ENCODE measurements around the gene CPSF2.

Gene CPSF2

GRCh38 chr14:92121670-92122350 is at the start of gene CPSF2, which contains the start of gene NDUFB1:
TSS of gene CPSF2 (plus strand) at chr14:92121969. CDS start at chr14:92130985, 9,016 bp downstream.
TSS of gene NDUFB1 (minus strand) at chr14:92121706. CDS start at chr14:92117637, 4,069 bp downstream.
- peak within 1 kb of the TSS; percentile 94 for H3K4me3 ChIP-seq (replicated peaks; ENCODE audit: low read depth, low read length)
- DNase-seq (ENCODE audit: low read depth) = peak; percentile 74
- TF ChIP-seq CTCF (IDR thresholded peaks at IDR 0.05; ENCODE audit: low read length, missing control alignments) = no peak

GRCh38 chr14:92074555-92074954 is 47.2 kb upstream of the CPSF2 start:
- DNase-seq (ENCODE audit: low read depth) = peak; percentile 8
- H3K4me3 ChIP-seq (replicated peaks; ENCODE audit: low read depth, low read length) = no peak overlapping the region
- no peak for TF ChIP-seq CTCF (IDR thresholded peaks at IDR 0.05; ENCODE audit: low read length, missing control alignments)

- no peak overlapping the region for H3K4me3 ChIP-seq (replicated peaks; ENCODE audit: low read depth, low read length)
- no peak for TF ChIP-seq CTCF (IDR thresholded peaks at IDR 0.05; ENCODE audit: low read length, missing control alignments)
- no peak for DNase-seq (ENCODE audit: low read depth)
These were observed 33.3 kb upstream of the CPSF2 start for GRCh38 chr14:92088494-92088893.

GRCh38 chr14:92093320-92093719 is 28.4 kb upstream of the CPSF2 start:
- peak; percentile 8 for DNase-seq (ENCODE audit: low read depth)
- H3K4me3 ChIP-seq (replicated peaks; ENCODE audit: low read depth, low read length) = no peak overlapping the region
- peak; percentile 8 for TF ChIP-seq CTCF (IDR thresholded peaks at IDR 0.05; ENCODE audit: low read length, missing control alignments)

GRCh38 chr14:92099802-92100201 is 22.0 kb upstream of the CPSF2 start:
- no peak for TF ChIP-seq CTCF (IDR thresholded peaks at IDR 0.05; ENCODE audit: low read length, missing control alignments)
- no peak for DNase-seq (ENCODE audit: low read depth)
- H3K4me3 ChIP-seq (replicated peaks; ENCODE audit: low read depth, low read length) = no peak overlapping the region

- no peak for DNase-seq (ENCODE audit: low read depth)
These were observed 18.3 kb upstream of the CPSF2 start for GRCh38 chr14:92103363-92103989.

More at GRCh38 chr14:92103363-92103989, 18.3 kb upstream of the CPSF2 start:
- H3K4me3 ChIP-seq (replicated peaks; ENCODE audit: low read depth, low read length) = no peak overlapping the region
- TF ChIP-seq CTCF (IDR thresholded peaks at IDR 0.05; ENCODE audit: low read length, missing control alignments) = no peak
